MM.1S (cell line): ENCODE results near the gene EPN2.

Source experiments
- CTCF ChIP-seq: fragments of 300-600 bp; sonication (generic); IDR thresholded peaks from 2 replicates; pipeline ENCODE4 v1.5.1; 2016; ENCODE audit warnings: antibody characterized with exemption, low read length, mixed read lengths
- EZH2 ChIP-seq: fragments of 300-600 bp; sonication (generic); optimal IDR thresholded peaks from 2 replicates; pipeline ENCODE3; 2017; ENCODE audit warnings: low read depth, mild to moderate bottlenecking, antibody characterized with exemption, low read length, mixed read lengths
- EZH2phosphoT487 ChIP-seq: fragments of 300-600 bp; sonication (generic); IDR thresholded peaks from 2 replicates; pipeline ENCODE4 v1.6.1; 2018; ENCODE audit warnings: antibody characterized with exemption, low read length

GRCh38 chr17:19242926-19243325, 5.8 kb downstream of the EPN2 start:
- TF ChIP-seq CTCF: no peak
- TF ChIP-seq EZH2: no peak
- TF ChIP-seq EZH2phosphoT487: no peak
